HG03139 (cell line): Measurements from ENCODE around the gene SLC35C1.
"Not testable (repeated sequence)": the region's sequence is repeated elsewhere in the genome, so short reads cannot be mapped to it uniquely, and the experiment has no call there.

ENCODE experiments used
- ATAC-seq: cut with Tn5 transposase; IDR thresholded peaks from one replicate; pipeline ENCODE4 v1.9.1; 2021; ENCODE audit not compliant: unreplicated experiment

The SLC35C1 gene

GRCh38 chr11:45786272-45786671 is 18.7 kb upstream of the SLC35C1 start:
- no peak for ATAC-seq

- no peak for ATAC-seq
Measured at GRCh38 chr11:45788887-45789286, 16.1 kb upstream of the SLC35C1 start.

DNA sequence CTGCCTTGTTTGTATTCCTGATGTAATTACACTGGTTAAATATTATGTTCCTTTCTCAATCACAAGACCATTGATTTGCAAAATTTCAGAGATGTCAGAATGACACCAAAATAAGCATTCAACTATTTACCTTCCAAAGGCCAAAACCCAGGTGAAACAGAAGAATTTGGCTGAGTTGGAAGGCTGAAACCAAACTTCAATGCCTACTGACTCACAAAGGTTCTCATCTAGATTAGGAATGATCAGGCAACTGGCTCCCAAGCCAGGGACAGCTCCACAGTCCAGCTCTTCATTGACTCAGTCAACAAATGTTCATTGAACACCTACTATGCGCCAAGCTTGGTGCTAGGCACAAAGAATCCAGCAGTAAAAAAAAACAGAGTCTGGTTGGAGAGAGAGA is 13.4 kb upstream of the SLC35C1 start:
- ATAC-seq, result no peak

- ATAC-seq, result no peak
Measured at GRCh38 chr11:45794169-45794568, 10.8 kb upstream of the SLC35C1 start.

GRCh38 chr11:45795379-45795778 is 9.6 kb upstream of the SLC35C1 start:
- ATAC-seq, result no peak

- no peak for ATAC-seq
Measured at GRCh38 chr11:45796461-45796861, 8.5 kb upstream of the SLC35C1 start.

DNA sequence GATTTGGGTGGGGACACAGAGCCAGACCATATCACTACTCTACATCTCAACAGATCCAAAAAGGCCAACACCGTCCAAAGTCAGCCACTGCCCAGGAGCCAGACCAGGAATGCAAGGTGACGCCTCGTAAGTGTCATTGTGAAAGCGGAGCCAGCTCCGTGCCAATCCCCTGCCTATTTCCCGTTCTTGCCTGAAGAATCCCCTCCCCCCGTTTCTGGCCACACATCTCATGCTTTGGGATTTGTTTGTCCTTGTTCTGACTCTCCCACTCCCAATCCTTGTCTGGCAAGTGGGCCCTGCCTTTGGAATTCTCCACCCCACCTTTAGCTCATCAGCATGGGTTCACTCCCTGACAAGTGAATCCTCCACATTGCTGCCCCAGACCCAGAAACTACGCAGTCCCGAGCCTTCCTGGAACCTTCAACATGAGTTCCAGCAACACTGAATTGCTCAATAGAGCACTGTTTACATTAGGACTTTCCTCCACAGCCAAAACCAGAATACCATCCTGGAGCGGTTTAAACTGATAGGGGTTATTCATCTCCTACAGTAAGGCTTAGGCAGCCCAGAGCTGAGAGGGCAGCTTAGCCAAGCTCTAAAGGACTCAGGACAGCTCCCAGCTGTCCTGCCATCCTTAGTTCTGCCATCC is 6.0 kb upstream of the SLC35C1 start:
- no peak for ATAC-seq

DNA sequence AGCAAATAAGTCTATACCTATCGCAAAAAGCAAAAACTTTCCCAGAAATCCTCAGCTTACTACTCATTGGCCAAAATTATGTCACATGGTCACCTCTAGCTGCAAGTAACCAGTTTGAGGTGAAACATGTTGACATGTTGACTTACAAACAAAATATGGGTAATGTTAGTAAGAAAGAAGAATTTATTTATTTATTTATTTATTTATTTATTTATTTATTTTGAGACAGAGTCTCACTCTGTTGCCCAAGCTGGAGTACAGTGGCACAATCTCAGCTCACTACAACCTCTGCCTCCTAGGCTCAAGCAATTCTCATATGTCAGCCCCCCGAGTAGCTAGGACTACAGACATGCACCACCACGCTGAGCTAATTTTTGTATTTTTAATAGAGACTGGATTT is 5.4 kb upstream of the SLC35C1 start:
- ATAC-seq, result no peak

DNA sequence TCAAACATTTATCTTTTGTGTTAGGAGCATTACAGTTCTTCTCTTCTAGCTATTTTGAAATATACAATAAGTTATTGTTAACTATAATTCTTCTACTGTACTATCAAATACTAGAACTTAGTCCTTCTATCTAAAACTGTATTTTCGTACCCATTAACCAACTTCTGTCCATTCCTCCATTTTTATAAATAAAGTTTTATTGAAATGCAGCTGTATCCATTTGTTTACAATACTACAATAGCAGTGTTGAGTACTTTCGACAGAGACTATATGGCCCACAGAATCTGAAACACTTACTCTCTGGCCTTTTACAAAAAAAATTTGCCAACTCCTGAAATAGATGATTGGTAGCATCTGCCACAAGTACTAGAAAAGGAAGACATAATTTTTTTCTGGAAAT is 4.7 kb upstream of the SLC35C1 start:
- no peak for ATAC-seq

DNA sequence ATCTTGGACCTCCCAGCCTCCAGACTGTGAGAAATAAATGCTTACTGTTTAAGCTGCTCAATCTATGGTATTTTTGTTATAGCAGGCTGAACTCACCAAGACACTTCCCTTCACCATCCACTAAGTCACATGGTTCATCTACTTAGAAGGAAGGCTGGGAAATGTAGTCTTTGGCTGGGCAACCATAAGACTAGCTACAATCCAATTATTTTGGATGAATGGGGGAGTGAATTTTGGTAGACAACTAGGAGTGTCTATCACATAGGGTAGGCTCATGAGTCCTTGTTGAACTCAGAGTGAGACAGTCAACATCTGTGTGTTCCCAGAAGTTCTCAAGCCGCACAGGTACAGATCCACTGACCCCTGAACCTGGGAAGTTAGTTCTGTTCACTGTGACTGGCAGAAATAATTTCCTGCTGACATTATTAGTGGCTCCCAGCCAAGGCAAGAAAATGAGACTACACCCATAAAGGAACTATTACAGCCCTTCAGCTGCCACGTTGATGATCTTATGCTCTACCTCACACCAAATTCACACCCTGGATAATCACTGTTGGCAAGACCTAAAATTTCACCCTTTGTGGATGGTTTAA is 3.1 kb upstream of the SLC35C1 start:
- no peak for ATAC-seq

- no peak for ATAC-seq
Measured at GRCh38 chr11:45802531-45803317, 2.2 kb upstream of the SLC35C1 start.

GRCh38 chr11:45803971-45804760 is 783 bp upstream of the SLC35C1 start:
- ATAC-seq, result no peak

- no peak for ATAC-seq
Measured at GRCh38 chr11:45805305-45806071, 539 bp downstream of the SLC35C1 start.

DNA sequence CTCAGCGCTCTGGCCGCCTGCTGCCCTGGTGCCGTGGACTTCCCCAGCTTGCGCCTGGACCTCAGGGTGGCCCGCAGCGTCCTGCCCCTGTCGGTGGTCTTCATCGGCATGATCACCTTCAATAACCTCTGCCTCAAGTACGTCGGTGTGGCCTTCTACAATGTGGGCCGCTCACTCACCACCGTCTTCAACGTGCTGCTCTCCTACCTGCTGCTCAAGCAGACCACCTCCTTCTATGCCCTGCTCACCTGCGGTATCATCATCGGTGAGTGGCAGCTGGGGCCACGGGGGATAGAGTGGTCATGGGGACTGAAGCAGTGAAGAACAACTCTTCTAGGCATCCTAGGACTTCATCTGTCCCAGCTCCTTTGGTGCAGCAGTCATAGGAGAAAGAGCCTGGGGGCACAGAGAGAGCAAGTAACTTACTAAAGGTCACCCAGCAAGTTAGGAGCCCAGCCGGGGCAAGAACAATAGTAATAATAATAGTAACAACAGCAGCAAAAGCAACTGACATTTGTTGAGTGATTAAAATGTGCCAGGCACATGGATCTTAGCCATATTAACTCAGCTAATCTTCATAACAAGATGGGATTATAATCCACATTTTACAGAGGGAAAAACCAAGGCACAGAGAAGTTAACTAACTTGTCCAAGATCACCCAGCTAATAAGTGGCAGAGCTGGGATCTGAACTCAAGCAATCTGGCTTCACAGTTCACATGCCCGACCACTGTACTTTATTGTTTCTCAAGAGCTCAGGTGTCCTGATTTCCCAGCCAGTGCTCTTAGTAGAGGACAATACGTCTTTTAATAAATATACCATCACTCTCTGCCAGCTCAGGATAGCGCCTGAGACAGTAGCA is 1.4 kb downstream of the SLC35C1 start:
- ATAC-seq, result no peak

DNA sequence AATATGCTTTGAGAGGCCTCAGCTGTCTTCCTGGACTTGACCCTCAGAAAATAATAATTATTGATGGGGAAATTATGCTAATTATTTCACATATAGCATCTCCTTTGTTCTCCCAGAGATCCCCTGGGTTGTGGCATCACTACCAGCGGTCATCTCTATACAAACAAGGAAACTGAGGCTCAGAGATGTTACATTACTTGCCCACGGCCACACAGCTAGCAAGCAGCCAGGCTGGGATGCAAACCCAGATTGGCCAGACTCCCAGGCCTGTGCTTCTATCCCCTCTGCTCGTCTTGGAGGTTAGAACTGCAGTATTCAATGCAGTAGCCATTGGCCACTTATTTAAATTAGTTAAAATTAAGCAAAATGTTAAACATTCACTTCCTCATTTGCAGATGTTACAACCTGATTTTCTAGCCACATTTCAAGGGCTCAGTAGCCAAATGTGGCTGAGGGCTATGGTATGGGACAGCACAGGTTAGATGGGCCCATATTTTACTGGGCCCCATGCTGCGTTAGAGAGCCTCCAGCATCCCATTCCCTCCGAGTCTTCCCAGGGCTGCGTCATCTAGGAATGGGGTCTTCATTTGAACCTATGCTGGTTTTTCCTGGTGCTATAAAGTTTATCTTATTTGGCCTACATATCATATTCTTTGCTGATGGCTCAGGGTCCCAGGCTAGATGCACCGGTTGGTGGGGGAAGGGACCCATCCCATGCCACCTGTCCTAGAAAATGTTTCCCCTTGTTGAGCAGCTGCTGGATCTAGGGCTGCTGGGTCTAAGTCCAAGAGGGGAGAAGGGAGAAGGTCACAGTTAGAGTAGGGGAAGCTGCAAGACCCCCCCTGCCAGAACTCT is 2.2 kb downstream of the SLC35C1 start:
- no peak for ATAC-seq

GRCh38 chr11:45807792-45808238 is 2.9 kb downstream of the SLC35C1 start:
- ATAC-seq, result no peak

- not testable (repeated sequence) for ATAC-seq
Measured at GRCh38 chr11:45808427-45808826, 3.5 kb downstream of the SLC35C1 start.

GRCh38 chr11:45809456-45810395 is 4.8 kb downstream of the SLC35C1 start:
- ATAC-seq, result no peak
